DND-41 (cell line): ENCODE data around the gene CASP12.

Experiments
- ATAC-seq: fragments of 200-7000 bp; cut with Tn5 transposase; 3 replicates; pipeline ENCODE4 v1.9.1; 2021; ENCODE audit warnings: low read depth; ENCODE audit not compliant: insufficient read depth
- DNase-seq: peaks from one replicate; pipeline ENCODE4 v3.0.0-alpha.2; 2020
- H2AFZ ChIP-seq: 2 replicates; pipeline ENCODE4 v1.6.0; 2012; ENCODE audit warnings: low read depth, low read length
- H3K27ac ChIP-seq: 2 replicates; pipeline ENCODE4 v1.5.1; 2012; ENCODE audit warnings: low read length, inconsistent platforms
- H3K27me3 ChIP-seq: fragments of 200-600 bp; sonication (generic); 2 replicates; pipeline ENCODE4 v1.6.0; 2012; ENCODE audit warnings: low read length, mild to moderate bottlenecking, inconsistent platforms; ENCODE audit not compliant: insufficient read depth, poor library complexity
- H3K36me3 ChIP-seq: 2 replicates; pipeline ENCODE4 v1.5.1; 2012; ENCODE audit warnings: low read length, inconsistent platforms; ENCODE audit not compliant: insufficient read depth
- H3K4me1 ChIP-seq: 2 replicates; pipeline ENCODE4 v1.5.1; 2012; ENCODE audit warnings: mild to moderate bottlenecking, low read length; ENCODE audit not compliant: insufficient read depth
- H3K4me2 ChIP-seq: 2 replicates; pipeline ENCODE4 v1.6.0; 2012; ENCODE audit warnings: mild to moderate bottlenecking, moderate library complexity, low read length, inconsistent platforms; ENCODE audit not compliant: insufficient read depth
- H3K4me3 ChIP-seq, 2 experiments: fragments of 200-600 bp in 1 of 2; shearing (Covaris generic) in 1 of 2; 2 replicates each; pipeline ENCODE4 v1.5.1; 2012 to 2016; ENCODE audit warnings: inconsistent platforms in 2 of 2, low read length in 2 of 2, mild to moderate bottlenecking in 2 of 2, low read depth in 1 of 2, moderate library complexity in 1 of 2
- H3K79me2 ChIP-seq: 2 replicates; pipeline ENCODE4 v1.6.0; 2012; ENCODE audit warnings: low read length, inconsistent platforms; ENCODE audit not compliant: insufficient read depth
- H3K9ac ChIP-seq: 2 replicates; pipeline ENCODE4 v1.6.0; 2012; ENCODE audit warnings: low read depth, mild to moderate bottlenecking, inconsistent platforms, low read length, moderate library complexity
- H3K9me3 ChIP-seq: 2 replicates; pipeline ENCODE4 v1.5.1; 2012; ENCODE audit warnings: low read length, moderate library complexity, mild to moderate bottlenecking, inconsistent platforms; ENCODE audit not compliant: insufficient read depth, severe bottlenecking
- H4K20me1 ChIP-seq: 2 replicates; pipeline ENCODE4 v1.6.0; 2012; ENCODE audit warnings: low read length; ENCODE audit not compliant: insufficient read depth
- EZH2 ChIP-seq: IDR thresholded peaks from 3 replicates; pipeline ENCODE4 v1.6.1; 2012; ENCODE audit warnings: borderline replicate concordance, low read depth, mild to moderate bottlenecking, moderate library complexity, low read length, inconsistent platforms; ENCODE audit not compliant: severe bottlenecking
- TF ChIP-seq, protein P1 (sequence below): IDR thresholded peaks from 2 replicates; pipeline ENCODE4 v1.5.1; 2012; ENCODE audit warnings: borderline replicate concordance, low read length, moderate library complexity, mild to moderate bottlenecking; ENCODE audit not compliant: poor library complexity, severe bottlenecking; ENCODE audit errors: extremely low read depth

CASP12 gene

DNA sequence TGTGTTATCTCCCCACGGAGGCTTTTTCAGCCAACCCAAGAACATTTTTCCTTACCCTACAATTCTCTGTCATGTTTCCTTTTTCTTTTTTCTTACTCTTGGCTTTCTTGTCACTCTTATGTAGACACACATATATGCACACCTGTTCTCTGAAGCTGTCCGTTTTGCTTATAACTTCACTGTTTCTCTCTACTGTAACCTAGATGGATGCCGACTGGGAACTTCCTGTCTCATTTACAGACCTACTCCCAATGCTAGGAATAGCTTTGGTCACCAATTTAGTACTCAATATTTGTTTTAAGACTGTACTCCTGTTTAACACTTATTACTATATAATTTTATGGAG, 9.9 kb upstream of the CASP12 start:
- TF ChIP-seq EZH2: no peak
- TF ChIP-seq, protein P1, sequence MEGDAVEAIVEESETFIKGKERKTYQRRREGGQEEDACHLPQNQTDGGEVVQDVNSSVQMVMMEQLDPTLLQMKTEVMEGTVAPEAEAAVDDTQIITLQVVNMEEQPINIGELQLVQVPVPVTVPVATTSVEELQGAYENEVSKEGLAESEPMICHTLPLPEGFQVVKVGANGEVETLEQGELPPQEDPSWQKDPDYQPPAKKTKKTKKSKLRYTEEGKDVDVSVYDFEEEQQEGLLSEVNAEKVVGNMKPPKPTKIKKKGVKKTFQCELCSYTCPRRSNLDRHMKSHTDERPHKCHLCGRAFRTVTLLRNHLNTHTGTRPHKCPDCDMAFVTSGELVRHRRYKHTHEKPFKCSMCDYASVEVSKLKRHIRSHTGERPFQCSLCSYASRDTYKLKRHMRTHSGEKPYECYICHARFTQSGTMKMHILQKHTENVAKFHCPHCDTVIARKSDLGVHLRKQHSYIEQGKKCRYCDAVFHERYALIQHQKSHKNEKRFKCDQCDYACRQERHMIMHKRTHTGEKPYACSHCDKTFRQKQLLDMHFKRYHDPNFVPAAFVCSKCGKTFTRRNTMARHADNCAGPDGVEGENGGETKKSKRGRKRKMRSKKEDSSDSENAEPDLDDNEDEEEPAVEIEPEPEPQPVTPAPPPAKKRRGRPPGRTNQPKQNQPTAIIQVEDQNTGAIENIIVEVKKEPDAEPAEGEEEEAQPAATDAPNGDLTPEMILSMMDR: no peak
- Histone ChIP-seq H3K4me3 (no peak overlapping the region), H2AFZ (no peak overlapping the region), H3K9ac (no peak overlapping the region), H3K9me3 (no peaks in the 10 kb centered on the region), H3K27me3 (no peaks in the 10 kb centered on the region), H3K27ac (no peak overlapping the region), H4K20me1 (no peaks in the 10 kb centered on the region), H3K4me1 (peaks cover 12% of the 10 kb centered on the region; the same call in 1 of the 2 replicates), H3K79me2 (no peaks in the 10 kb centered on the region), H3K36me3 (no peaks in the 10 kb centered on the region), H3K4me2 (no peak overlapping the region)
- ATAC-seq (no peak), DNase-seq (no peak)

DNA sequence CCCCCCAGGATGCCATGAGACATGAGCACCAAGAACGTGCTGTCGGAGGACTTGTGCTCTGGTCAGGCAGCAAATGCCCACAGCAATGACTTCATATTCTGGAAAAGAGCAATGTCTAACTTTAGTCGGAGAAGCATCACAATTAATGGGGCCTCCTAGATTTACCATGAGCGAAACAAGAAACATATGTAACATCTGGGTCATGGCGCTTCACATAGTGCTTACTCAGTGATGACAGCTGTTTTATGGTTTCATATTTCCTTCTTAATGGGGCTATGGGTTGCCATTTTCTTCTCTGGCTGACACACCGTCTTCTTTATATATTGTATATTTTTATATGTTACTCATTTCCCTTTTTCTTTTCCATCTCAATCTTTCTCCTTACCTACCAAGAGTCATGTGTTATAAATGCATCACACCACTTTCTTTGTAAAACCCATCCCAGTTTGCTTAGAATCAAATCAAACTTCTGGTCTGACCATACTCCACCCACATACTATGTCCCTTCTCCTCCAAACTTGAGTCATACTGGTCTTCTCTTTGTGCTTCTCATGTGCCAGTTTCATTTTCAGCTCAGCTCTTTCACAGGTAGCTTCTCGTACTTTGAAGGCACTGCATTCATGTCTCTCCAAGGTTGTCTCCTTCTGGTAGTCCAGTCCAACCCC, 9.4 kb upstream of the CASP12 start:
- ATAC-seq (no peak), DNase-seq (no peak)
- no peaks in the 10 kb centered on the region for H3K79me2 ChIP-seq
- no peak overlapping the region for H3K9ac ChIP-seq
- TF ChIP-seq EZH2: no peak
- TF ChIP-seq, protein P1: no peak
- H3K27ac ChIP-seq: no peak overlapping the region
- H3K27me3 ChIP-seq: no peaks in the 10 kb centered on the region
- H3K4me3 ChIP-seq: no peak overlapping the region
- no peak overlapping the region for H3K4me2 ChIP-seq
- no peaks in the 10 kb centered on the region for H3K9me3 ChIP-seq
- no peak overlapping the region for H2AFZ ChIP-seq
- H3K36me3 ChIP-seq: no peaks in the 10 kb centered on the region
- H4K20me1 ChIP-seq: no peaks in the 10 kb centered on the region
- H3K4me1 ChIP-seq: peaks cover 12% of the 10 kb centered on the region; the same call in 1 of the 2 replicates

DNA sequence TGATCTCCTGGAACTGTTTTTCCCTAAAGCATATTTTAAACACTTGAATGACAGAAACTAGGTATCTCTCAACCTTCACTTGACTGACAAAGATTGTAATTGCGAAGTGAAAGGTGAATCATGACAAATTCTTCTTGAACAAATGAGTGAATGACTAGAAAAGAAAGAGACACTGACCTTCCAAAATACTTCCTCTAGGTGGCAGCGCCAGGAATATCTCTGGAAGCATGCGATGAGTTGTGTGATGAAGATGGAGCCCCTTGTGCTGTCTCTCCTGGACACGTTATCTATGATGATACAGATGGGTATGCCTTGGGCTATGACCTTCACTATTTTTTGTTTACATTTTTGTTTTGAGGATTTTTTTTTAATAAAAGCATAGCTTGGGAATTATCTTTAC, 7.0 kb upstream of the CASP12 start:
- Histone ChIP-seq H3K9ac (no peak overlapping the region), H3K36me3 (no peaks in the 10 kb centered on the region), H4K20me1 (no peaks in the 10 kb centered on the region), H3K27ac (no peak overlapping the region), H3K4me1 (no peaks in the 10 kb centered on the region), H2AFZ (no peak overlapping the region), H3K27me3 (no peaks in the 10 kb centered on the region), H3K9me3 (no peaks in the 10 kb centered on the region), H3K4me3 (no peak overlapping the region), H3K79me2 (no peaks in the 10 kb centered on the region), H3K4me2 (no peak overlapping the region)
- ATAC-seq (no peak), DNase-seq (no peak)
- TF ChIP-seq EZH2: no peak
- TF ChIP-seq, protein P1: peak; percentile 40
